ENCODE results near the gene CAMK2D.

The CAMK2D gene

DNA sequence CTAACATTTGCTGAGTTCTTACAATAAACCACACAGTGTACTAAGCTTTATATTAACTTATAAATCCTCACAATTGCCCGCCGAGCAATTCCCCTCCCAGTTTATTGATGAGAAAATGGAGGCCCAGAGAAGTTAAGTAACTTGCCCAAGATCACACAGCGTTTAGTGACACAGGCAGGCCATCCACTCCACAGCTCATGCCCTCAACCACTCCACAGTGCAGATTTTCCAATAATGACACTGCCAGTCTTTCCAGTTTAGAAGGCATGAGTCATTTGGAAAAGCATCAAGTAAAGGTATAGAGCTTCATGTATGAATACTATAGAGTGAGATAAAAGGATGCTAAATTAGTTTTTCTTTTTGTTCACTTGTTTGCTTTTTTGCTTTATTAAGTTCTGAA, 208.5 kb downstream of the CAMK2D start:
- H3K4me3 ChIP-seq (ENCODE audit: low read depth, low read length): no peak overlapping the region
- POLR2A ChIA-PET: no interaction called here
- CTCF ChIA-PET: interaction anchor here (1.6 to 1.9 kb wide), 2 partner anchors 13 to 447 kb away, joined by 5 to 6 read pairs; no protein-coding TSS in a partner anchor
- no peak for DNase-seq (ENCODE audit: low read depth, low spot score)
- TF ChIP-seq, protein P1, sequence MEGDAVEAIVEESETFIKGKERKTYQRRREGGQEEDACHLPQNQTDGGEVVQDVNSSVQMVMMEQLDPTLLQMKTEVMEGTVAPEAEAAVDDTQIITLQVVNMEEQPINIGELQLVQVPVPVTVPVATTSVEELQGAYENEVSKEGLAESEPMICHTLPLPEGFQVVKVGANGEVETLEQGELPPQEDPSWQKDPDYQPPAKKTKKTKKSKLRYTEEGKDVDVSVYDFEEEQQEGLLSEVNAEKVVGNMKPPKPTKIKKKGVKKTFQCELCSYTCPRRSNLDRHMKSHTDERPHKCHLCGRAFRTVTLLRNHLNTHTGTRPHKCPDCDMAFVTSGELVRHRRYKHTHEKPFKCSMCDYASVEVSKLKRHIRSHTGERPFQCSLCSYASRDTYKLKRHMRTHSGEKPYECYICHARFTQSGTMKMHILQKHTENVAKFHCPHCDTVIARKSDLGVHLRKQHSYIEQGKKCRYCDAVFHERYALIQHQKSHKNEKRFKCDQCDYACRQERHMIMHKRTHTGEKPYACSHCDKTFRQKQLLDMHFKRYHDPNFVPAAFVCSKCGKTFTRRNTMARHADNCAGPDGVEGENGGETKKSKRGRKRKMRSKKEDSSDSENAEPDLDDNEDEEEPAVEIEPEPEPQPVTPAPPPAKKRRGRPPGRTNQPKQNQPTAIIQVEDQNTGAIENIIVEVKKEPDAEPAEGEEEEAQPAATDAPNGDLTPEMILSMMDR (IDR thresholded peaks at IDR 0.05; ENCODE audit: insufficient read depth, low read length, missing control alignments): no peak

DNA sequence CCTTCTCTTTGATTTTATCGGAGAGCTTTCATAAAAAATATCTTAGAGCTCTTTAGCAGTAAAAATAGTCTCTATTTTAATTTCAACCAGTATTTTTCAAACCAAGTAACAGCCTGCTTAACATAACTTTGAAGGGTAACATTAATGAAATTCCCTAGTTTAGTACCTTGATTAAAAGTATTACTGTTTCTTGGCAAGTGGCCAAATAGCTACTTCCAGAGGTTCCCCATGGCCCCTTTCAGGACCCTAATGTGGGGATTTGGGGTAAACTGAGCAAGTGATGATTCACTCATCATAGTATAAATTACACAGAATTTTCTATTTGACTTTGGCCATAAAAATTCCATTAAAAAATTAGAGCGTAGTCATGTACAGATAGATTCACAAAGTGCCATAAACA, 211.0 kb downstream of the CAMK2D start:
- ChIA-PET POLR2A (no interaction called here), CTCF (interaction anchor here (1.3 to 4.5 kb wide), 4 partner anchors 9 to 833 kb away, joined by 5 to 51 read pairs (median 8); no protein-coding TSS in a partner anchor)
- TF ChIP-seq, protein P1 (IDR thresholded peaks at IDR 0.05; ENCODE audit: insufficient read depth, low read length, missing control alignments): no peak
- DNase-seq (ENCODE audit: low read depth, low spot score): no peak
- no peak overlapping the region for H3K4me3 ChIP-seq (ENCODE audit: low read depth, low read length)

DNA sequence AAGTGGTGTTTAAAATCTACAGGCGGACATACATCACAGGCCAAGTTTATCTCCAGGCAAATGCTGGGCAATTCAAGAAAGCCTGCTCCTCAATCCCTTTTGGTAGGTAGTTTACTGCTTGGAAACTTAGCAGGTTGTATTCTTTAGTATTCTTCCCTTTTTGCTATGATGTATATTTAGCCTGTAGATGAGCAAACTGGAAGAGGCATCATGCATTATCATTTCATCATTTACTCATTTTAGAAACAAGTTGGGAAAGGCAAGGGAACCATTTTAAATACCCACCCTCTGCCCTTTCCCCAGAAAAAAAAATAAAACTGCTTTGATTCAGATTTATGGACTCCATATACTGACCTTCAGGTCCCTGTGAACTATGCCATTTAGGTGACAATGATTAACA, 213.2 kb downstream of the CAMK2D start:
- DNase-seq (ENCODE audit: low read depth, low spot score): no peak
- ChIA-PET CTCF (interaction anchor here (0.8 to 4.5 kb wide), 43 partner anchors 8 to 840 kb away, joined by 3 to 51 read pairs (median 4); no protein-coding TSS in a partner anchor), POLR2A (no interaction called here)
- no peak overlapping the region for H3K4me3 ChIP-seq (ENCODE audit: low read depth, low read length)
- TF ChIP-seq, protein P1 (IDR thresholded peaks at IDR 0.05; ENCODE audit: insufficient read depth, low read length, missing control alignments): no peak

DNA sequence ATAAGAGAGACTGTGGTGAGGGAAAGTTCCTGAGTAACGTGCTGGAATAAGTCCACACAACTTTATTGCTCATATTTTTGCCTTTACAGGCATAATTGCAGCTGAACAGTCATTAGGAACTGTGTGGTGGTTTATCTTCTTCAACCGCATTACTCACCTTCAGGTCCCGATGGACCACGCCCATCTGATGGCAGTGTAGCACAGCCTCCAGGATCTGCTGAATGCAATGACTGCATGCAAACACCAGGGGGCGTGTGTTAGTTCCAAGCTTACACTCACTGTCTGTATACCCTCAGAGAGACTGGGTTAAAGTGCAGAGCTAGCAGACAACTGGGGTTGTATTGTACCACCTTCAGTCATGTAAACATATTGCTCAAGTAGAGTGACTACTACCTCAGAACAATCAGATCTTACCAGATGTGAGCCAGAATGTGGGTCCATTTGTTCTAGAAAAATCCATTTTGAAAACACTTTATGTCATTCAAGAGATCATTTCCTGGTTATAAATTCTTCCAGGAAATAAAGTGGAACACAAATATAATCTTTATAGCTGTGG, 214.0 kb downstream of the CAMK2D start:
- no peak overlapping the region for H3K4me3 ChIP-seq (ENCODE audit: low read depth, low read length)
- TF ChIP-seq, protein P1 (IDR thresholded peaks at IDR 0.05; ENCODE audit: insufficient read depth, low read length, missing control alignments): peak; percentile 87
- DNase-seq (ENCODE audit: low read depth, low spot score): peak; percentile 68
- POLR2A ChIA-PET: interaction anchor here (0.5 to 0.8 kb wide), 3 partner anchors 165 to 213 kb away, joined by 3 to 5 read pairs (median 4); no protein-coding TSS in a partner anchor
- CTCF ChIA-PET: interaction anchor here (0.6 to 4.5 kb wide), 47 partner anchors 9 to 840 kb away, joined by 3 to 51 read pairs (median 4); no protein-coding TSS in a partner anchor

DNA sequence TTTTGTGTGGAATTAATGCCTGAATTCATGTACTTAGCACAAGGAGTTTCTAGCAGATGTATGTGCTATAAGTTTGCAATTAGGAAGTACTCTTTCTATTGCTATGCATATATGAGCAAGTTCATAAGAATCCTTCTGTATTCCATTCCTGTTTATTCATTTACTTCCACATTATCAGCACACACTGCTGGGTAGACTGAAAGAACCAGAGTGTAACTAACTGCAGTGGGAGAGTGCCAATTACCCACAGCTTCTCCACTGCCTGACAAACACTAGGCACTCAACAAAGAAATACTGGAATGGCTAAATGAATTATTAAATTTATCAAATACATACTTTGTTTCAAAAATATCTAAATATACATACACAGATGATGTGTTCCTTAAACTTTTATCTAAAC, 219.6 kb downstream of the CAMK2D start:
- ChIA-PET CTCF (interaction anchor here (0.7 to 4.1 kb wide), 3 partner anchors 9 to 147 kb away, joined by 3 to 19 read pairs (median 5); no protein-coding TSS in a partner anchor), POLR2A (no interaction called here)

DNA sequence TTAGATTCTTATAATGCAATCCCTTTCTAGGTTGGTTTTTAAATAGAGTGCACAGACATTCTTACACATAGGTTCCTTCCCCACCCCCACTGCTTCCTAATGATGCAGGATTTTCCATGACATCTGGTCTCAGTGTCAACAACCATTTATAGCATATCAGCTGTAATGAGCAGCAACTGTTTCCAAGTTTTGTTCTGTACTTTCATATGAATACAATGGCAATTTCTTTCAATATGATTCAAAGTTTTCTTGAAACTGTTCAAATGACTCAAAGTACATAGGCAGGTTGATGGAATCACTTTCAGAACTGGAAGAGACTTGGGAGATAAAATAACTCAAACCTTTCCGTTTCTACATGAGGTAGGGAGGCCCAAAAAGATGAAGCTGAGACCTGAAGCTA, 220.7 kb downstream of the CAMK2D start:
- ChIA-PET CTCF (interaction anchor here (1.2 to 4.1 kb wide), 4 partner anchors 10 to 146 kb away, joined by 3 to 19 read pairs (median 6); no protein-coding TSS in a partner anchor), POLR2A (no interaction called here)
- TF ChIP-seq, protein P1 (IDR thresholded peaks at IDR 0.05; ENCODE audit: insufficient read depth, low read length, missing control alignments): no peak
- DNase-seq (ENCODE audit: low read depth, low spot score): no peak
- H3K4me3 ChIP-seq (ENCODE audit: low read depth, low read length): no peak overlapping the region

More for the DNA sequence above, 219.6 kb downstream of the CAMK2D start:
- no peak overlapping the region for H3K4me3 ChIP-seq (ENCODE audit: low read depth, low read length)
- no peak for DNase-seq (ENCODE audit: low read depth, low spot score)
- TF ChIP-seq, protein P1 (IDR thresholded peaks at IDR 0.05; ENCODE audit: insufficient read depth, low read length, missing control alignments): no peak
